Lower leg skin (tissue), 3 donors: ENCODE data around the gene LCN12.

Experiments
- CTCF ChIP-seq, 3 donors: fragments of 450-650 bp; IDR thresholded peaks; one replicate each; pipeline ENCODE4 v1.5.1; 2016; ENCODE audit warnings: antibody characterized with exemption in 3 of 3, mild to moderate bottlenecking in 3 of 3, moderate library complexity in 2 of 3
- POLR2A ChIP-seq, 2 donors: fragments of 450-650 bp; IDR thresholded peaks; one replicate each; pipeline ENCODE4 v1.6.1; 2016 to 2017; ENCODE audit warnings: antibody characterized with exemption in 2 of 2, mild to moderate bottlenecking in 1 of 2, moderate library complexity in 1 of 2

- TF ChIP-seq CTCF (IDR thresholded peaks at IDR 0.05) = no peak
- TF ChIP-seq POLR2A (IDR thresholded peaks at IDR 0.05) = no peak
Measured at GRCh38 chr9:136942112-136942880, 9.8 kb upstream of the LCN12 start.
